HG03280 (cell line): ENCODE results near the gene ACTR5.

Source experiments
- ATAC-seq: cut with Tn5 transposase; IDR thresholded peaks from one replicate; pipeline ENCODE4 v1.9.1; 2021; ENCODE audit warnings: mild to moderate bottlenecking, moderate library complexity; ENCODE audit not compliant: unreplicated experiment

The ACTR5 gene

GRCh38 chr20:38728911-38729642 lies 19.2 kb upstream of the ACTR5 start:
- ATAC-seq = no peak

DNA sequence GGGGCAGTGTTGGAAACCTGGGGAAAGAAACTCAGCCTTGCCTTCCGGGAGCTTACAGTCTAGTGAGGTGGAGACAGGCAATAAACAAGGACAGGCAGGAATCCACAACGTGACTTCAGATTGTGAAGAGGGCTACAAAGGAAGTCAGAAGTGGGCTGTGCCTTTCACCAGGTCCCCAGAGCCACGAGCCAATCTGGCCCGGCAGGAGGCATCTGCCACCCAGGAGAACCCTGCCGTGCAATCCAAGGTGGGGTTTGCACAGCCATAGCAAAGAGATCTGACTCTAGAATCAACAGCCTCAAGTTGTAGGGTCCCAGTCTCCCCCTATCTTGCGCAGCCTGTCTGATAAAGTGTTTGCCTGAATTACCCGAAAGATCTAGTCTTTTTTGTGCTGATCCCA lies 18.5 kb upstream of the ACTR5 start:
- ATAC-seq = no peak

GRCh38 chr20:38730167-38730988 lies 17.9 kb upstream of the ACTR5 start:
- no peak for ATAC-seq

DNA sequence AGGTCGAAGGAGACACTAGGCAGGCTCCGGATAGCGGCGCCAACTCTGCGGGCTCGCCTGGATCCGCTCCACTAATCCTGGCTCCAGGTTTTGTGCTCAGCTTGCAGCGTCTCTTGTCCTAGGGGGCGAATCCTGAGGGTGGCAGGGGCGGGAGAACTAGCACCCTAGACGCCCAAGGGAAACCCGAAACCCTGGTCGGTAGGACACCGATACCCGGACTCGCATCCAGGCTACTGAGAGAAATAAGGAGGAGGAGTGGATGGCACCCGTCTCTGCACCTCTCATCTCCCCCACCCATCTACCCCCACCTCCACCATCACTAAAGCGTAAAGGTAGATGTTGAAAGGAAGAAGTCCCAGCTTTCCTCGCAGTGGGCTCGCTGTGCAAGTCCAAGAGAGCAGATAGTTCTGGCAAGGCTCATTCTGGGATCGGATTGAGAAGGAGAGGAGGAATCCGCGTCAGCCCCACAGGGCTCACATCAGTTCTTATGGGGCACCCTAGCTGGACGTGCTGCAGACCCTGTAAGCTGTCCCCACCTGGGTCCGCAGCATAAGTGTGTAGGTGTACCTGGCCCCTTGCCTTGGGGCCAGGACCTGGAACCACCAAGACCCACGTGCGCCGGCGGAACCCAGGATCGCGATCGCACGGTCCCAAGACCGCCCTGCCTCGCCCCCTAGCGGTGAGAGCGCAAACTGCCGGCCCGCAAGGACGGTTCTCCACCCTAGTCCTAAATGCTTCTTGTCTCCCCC lies 17.1 kb upstream of the ACTR5 start:
- ATAC-seq = no peak

GRCh38 chr20:38731738-38732113 lies 16.5 kb upstream of the ACTR5 start:
- ATAC-seq = no peak

DNA sequence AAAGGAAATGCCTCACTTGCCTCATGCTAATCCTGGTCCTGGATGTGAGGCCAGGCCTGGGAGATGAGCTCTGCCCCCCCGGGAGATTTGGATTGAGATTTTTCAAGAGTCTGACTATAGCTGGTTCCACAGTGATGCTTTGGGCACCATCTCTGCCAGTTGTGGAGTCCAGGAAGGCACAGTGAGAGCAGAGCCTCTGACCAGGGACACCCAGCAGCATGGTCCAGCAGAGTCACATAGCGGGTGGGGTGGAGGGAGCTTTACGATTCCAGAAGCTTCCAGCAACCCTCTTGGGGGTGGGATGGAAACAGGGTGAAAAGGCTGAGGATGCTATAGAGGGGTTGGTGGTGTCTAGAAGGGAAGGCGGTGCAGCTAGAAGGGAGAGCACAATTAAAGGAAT lies 15.3 kb upstream of the ACTR5 start:
- no peak for ATAC-seq

- ATAC-seq = no peak
Observed at GRCh38 chr20:38735172-38735571, 13.1 kb upstream of the ACTR5 start.

GRCh38 chr20:38737887-38738286 lies 10.4 kb upstream of the ACTR5 start:
- ATAC-seq = no peak

- ATAC-seq = no peak
Observed at GRCh38 chr20:38745757-38746156, 2.5 kb upstream of the ACTR5 start.

DNA sequence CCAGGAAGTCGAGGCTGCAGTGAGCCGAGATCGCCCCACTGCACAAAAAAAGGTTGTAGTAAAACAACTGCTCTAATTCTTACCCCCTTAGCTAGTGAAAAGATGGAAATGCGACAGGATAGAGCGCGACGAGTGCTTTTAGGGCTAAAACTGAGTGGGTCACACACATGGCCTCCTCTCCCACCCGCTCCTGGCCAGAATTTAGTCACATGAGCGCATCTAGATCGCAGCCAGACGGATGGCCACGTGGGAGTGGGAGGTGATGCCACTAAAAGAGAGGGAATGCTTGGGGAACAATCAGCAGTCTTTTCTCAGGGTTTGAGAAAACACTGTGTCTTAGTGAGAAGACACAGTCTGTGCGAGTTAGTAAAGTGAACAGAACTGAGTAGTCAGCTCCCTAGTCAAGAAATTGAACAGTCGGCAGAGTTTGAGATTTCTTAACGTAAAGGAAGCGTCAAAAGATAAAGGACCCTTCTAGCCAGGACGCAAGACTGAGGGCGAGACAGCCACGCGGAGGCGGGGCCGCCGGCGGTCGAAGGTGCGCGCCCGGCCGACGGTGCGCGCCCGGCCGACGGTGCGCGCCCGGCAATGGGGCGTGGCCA lies 664 bp upstream of the ACTR5 start:
- no peak for ATAC-seq

GRCh38 chr20:38748861-38749149 lies 545 bp downstream of the ACTR5 start:
- ATAC-seq = peak; percentile 29

- no peak for ATAC-seq
Observed at GRCh38 chr20:38751360-38751976, 3.2 kb downstream of the ACTR5 start.

DNA sequence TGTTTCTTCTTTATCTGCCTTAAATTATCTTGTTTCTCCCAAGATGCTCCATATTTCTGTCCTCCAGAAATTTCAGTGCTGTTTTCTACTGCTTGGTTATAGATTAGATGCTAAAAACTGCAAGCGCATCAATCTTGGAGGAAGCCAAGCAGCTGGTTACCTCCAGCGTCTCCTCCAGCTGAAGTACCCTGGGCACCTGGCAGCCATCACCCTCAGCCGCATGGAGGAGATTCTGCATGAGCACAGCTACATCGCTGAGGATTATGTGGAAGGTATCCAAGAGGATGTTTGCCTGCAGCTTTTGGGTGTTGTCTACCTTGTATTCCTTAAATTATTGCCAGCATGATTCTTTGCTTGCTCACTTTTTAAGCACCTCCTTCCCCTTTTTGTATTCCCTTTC lies 3.8 kb downstream of the ACTR5 start:
- ATAC-seq = no peak

- ATAC-seq = no peak
Observed at GRCh38 chr20:38754924-38755323, 6.7 kb downstream of the ACTR5 start.

GRCh38 chr20:38755324-38755910 lies 7.2 kb downstream of the ACTR5 start:
- no peak for ATAC-seq

DNA sequence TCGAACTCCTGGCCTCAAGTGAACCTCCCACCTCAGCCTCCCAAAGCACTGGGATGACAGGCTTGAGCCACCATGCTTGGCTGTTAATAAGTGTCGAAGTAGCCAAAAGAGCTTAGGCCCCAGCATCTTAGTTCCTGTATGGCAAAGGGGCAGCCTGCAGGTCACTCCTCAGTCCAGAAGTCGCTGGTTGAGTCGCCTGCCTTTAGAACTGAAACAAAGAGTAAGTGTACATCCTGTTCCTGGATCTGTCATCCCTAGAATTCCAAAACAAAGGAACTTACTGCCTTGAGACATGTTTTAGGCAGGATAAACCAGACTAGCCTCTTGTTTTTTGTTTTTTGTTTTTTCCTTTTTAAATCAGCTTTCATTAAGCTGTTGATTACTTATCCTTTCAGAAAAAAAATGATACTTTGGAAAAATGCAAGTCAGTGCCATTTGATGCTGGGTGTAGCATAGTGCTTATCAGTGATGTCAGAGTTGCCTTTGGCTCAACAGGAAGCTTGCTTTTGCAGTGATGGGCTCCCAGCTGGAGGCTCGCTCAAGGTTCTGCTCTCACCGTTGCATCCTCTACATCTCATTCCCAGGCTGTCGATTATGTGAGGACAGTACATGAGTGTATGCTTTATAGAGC lies 9.0 kb downstream of the ACTR5 start:
- no peak for ATAC-seq

DNA sequence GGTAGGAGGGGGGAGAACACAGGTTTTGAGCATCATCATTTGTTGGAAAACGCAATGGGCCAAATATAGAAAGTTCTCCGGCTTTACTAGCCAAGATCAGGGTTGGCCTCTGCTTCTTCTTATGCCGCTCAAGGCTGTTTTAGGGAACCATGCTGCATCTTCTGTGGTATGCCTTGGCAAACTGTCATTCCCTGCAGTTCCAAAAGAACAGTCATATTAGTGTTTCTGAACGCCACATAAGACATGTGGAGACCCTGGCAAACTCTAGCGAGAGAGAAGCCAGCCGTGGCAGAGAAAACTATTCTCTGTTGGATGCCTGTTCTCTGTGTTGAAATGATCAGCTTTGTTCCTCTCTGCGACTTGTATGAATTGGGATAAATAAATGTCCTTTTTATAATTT lies 10.8 kb downstream of the ACTR5 start:
- ATAC-seq = no peak

DNA sequence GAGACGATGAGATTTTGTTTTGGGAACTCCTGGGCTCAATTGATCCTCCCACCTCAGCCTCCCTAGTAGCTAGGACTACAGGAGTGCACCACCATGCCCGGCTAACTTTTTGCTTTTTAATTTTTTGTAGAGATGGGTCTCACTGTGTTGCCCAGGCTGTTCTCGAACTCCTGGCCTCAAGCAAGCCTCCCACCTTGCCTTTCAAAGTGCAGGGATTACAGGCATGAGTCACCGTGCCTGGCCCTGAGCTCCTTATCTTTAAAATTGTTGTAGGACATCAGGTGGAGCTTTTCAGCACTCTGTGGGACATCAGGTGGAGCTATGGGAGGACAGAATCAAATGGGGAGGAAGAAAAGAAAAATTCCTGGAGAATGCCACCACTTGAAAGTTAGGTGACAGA lies 12.7 kb downstream of the ACTR5 start:
- ATAC-seq = no peak

DNA sequence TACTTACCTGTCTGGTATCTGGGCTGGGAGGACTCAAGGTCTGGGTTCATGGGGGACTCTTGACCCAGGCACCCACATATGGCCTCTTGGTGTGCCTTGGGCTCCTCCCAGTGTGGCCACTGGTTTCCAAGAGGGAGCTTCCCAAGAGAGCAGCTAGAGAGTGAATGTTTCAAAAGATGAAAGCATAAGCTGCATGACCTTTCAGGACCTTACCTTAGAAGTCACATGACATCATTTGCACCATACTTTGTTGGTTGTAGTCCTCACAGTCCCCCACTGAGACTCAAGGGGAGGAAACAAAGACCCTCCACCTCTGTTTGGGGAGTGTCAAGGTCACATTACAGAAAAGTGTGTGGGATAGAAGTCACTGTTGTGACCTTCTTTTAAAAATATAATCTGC lies 13.9 kb downstream of the ACTR5 start:
- no peak for ATAC-seq

- ATAC-seq = no peak
Observed at GRCh38 chr20:38763616-38764015, 15.4 kb downstream of the ACTR5 start.
